ENCODE data around the gene PLPP1.

The PLPP1 gene

DNA sequence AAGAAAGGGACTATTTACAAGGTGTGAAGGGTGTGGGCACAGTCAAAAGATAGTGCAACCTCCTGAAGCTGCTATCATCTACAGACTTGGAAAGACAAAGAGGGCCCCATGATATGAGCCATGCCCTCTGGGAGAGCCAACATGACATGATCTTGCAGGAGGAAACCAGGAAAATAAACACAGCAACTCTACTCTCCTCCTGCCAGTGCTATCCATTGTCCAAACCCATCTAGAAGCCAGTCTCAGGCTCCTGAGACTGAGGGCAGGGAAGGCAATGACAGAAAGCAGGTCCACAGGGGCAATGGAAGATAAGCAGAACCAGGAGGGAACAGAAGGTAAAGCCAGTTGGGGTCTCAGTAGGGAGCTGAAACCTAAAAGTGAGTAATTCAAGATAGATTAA lies 37.1 kb downstream of the PLPP1 start:
- no peak for DNase-seq

- DNase-seq, result no peak
Measured at GRCh38 chr5:55495216-55495615, 39.5 kb downstream of the PLPP1 start.

- no peak for DNase-seq
Measured at GRCh38 chr5:55492449-55492848, 42.3 kb downstream of the PLPP1 start.

GRCh38 chr5:55485073-55485472 lies 49.7 kb downstream of the PLPP1 start:
- DNase-seq, result no peak

- DNase-seq, result no peak
Measured at GRCh38 chr5:55484531-55484930, 50.2 kb downstream of the PLPP1 start.

DNA sequence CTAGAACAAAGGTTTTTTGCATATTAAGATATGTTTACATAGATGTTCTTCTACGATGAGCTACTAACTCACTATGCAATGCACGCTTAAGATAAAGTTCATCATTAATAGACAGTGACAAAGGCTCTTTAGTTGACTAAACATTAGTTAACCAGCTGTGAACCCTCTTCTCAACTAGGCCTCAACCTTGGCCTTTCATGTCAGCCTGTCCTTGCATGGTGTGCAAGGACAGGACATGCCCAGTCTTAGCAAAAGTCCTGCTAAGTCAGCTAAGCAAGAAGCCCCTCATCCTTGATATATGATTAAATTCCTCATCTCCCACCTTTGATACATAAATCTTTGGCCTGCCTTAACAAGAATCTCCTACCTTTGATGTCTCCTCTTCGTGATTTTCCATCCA lies 50.9 kb downstream of the PLPP1 start:
- no peak for DNase-seq

GRCh38 chr5:55481293-55481855 lies 53.4 kb downstream of the PLPP1 start:
- no peak for DNase-seq

- DNase-seq, result no peak
Measured at GRCh38 chr5:55480781-55481180, 54.0 kb downstream of the PLPP1 start.

- DNase-seq, result no peak
Measured at GRCh38 chr5:55472642-55473041, 62.1 kb downstream of the PLPP1 start.

DNA sequence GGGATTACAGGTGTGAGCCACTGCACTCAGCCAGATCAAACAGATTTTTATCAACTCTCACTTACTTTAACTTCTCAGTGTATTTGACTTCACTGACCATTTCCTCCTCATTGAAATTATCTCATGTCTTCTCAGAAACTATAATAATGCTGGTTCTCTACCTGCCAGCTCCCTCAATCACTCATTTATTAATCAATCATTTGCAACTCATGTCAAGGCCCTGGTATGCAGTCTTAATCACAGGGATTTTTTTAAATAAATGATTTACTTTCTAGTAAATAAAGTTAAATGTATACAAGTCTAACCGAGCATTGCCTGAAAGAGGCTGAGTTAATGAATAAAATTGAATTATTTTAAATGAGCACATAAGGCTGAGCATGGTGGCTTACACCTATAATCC lies 63.3 kb downstream of the PLPP1 start:
- no peak for DNase-seq

- DNase-seq, result no peak
Measured at GRCh38 chr5:55470282-55470681, 64.5 kb downstream of the PLPP1 start.

DNA sequence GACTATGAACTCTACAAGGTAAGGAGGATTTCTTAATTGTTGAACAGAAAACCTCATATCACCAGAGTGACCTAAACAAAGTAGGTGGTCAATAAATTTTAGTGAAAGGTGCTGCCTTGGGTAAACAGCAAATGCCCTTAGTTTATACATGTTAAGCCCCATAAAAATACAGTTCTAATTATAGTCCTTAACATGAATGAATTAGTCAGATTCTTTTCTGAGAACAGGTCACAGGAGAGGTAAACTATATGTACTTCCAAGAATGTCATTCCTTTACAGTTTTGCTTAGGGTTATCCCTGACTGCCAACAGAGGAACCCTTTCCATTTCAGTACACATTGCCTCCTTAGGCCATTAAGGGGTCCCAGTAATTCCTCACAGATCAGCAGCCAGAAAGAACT lies 64.9 kb downstream of the PLPP1 start:
- DNase-seq, result no peak

GRCh38 chr5:55467862-55468551 lies 66.8 kb downstream of the PLPP1 start:
- DNase-seq, result no peak

DNA sequence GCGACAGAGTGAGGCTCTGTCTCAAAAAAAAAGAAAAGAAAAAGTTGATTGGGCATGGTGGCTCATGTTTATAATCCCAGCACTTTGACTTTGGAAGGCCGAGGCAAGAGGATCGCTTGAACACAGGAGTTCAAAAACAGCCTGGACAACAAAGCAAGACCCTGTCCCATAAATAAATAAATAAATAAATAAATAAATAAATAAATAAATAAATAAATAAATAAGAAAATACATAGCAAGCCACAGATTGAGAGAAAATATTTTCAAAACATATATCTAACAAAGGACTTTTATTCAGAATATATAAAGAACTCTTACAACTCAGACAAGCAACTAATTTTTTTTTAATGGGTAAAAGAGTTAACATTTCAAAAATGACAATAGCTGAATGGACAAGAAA lies 71.2 kb downstream of the PLPP1 start:
- no peak for DNase-seq

DNA sequence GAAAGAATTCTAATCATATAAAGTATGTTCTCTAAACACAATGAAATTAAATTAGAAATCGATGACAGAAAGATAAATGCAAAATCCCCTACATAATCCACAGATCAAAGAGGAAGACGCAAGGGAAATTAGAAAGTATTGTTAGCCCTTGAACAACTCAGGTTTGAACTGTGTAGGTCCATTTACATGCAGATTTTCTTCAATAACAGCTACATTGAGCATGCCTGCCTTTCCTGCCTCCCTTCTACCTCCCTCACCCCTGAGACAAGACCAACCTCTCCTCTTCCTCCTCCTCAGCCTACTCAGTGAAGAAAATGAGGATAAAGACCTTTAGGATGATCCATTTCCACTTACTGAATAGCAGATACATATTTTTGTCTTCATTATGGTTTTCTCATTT lies 75.2 kb downstream of the PLPP1 start:
- DNase-seq, result no peak

GRCh38 chr5:55456216-55456895 lies 78.4 kb downstream of the PLPP1 start:
- DNase-seq, result no peak

DNA sequence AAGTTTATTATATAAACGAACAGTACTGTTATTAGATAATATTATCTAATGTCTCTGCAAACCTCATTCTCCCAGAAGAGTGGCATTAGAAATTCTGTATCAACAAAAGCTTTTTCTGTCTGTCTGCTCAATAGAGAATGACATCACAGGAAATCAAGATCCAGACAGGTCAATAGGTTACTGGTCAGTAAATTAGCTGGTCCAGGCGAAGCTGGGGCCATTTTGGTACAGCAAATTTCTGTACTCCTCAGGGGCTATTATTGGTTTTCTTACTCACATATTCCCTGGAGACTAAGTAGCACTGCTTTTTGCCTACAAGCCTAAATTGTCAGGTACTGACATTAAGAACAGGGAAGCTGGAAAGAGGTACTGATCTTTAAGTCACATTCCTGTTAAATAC lies 80.5 kb downstream of the PLPP1 start:
- DNase-seq, result no peak

DNA sequence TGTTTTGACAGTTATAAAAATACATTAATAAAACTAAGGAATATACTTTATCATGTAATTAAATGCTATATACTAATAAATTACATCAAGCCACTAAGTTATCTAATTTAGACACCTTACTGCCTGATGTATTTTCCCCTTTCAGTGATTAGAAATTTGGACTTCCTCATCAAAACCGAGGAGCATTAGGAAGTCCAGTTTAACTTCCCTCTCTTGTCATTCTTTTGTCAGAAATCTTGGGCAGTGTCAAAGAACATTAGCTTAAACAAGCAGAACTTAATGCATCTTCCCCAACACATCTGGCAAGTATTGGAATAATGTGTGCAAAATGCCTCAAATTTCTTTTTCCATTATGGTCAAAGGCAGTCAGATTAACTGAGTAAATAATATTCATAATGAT lies 81.6 kb downstream of the PLPP1 start:
- DNase-seq, result no peak

GRCh38 chr5:55451976-55452375 lies 82.8 kb downstream of the PLPP1 start:
- DNase-seq, result no peak

DNA sequence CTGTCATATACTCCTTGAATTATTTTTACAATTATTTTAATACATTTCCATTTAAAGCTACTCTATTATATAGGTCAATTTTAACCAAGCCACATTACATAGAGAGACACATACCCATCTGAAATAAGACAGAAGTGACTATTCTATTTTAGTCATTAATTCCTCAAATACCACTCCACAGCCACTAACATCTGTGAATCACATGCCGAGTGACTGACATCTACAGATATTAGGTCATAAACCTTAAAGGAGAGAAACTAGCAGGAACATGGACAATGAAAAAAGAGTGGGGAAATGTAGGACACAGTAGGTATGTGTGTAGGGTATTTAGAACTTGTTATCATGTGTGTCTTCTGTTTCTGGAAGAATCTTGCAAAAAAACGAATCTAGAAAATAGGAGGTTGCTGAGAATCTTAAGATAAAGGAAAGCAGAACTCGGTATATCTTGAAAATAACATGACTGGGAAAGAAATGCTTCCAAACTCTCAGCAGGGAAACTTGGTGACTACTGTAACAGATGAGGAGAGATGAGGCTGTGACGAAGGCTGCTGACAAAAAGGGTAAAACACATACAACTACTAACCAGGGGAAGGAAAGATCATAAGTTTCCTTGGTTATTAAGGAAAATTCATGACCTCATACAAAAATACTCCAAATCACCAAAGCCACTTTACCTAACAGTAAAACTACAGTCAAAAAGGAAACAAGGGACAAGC lies 84.6 kb downstream of the PLPP1 start:
- no peak for DNase-seq

GRCh38 chr5:55446640-55447351 lies 88.0 kb downstream of the PLPP1 start:
- no peak for DNase-seq

DNA sequence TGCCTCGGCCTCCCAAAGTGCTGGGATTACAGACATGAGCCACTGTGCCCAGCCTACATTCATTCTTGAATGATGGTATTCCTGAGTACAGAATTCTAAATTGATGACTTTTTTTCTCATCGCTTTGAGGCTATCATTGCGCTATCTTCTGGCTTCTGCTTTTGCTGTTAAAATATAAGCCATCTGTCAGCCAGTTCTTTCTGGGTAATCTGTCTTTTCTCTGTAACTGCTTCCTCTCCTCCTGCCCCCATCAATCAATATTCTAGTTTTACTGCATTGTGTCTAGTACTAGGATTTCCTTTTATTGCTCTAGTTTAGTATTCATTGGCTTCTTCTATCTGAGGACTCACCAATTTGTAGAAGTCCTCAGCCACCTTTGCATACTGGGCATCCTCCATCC lies 89.0 kb downstream of the PLPP1 start:
- no peak for DNase-seq

DNA sequence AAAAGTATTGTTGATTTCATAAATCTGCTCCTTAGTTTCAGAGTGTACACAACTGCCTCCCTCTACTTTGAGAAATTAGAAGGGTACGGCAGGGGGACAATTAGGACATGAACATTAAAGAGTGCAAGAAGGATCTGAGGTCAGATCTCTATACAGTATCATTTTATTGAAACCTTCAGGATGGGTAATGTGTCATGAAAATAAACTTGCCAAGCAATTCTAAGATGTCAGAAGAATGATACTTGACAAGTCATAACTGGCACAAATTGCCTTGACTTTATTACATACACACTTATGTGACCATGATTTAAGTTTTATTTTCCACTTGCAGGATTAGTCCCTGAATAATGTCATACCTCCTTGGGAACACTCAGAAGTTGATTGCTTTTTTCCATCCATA lies 92.8 kb downstream of the PLPP1 start:
- DNase-seq, result no peak
